K562 (cell line): ENCODE measurements around the gene KRT76. TPM values are rescaled to one million over a fixed set of nuclear protein-coding genes. Genes with fewer than 3 reads are reported as not detected.

Experiments
- ATAC-seq: fragments of 200-7000 bp; cut with Tn5 transposase; 3 replicates; pipeline ENCODE4 v1.9.1; 2020; ENCODE audit warnings: moderate library complexity
- BruUV-seq: library from RNA; stranded (reverse); fragments of 400-500 nt; replicated peaks from 2 replicates; lab custom pipeline; 2021; lab: Mats Ljungman, UMichigan
- CTCF ChIA-PET: fragments of 300-600 bp; formaldehyde crosslinking; extraction: SDS; loops from one replicate; lab custom pipeline; 2021; ENCODE audit warnings: low intra/inter-chr PET ratio; lab: Yijun Ruan, JAX
- POLR2A ChIA-PET: fragments of 300-600, 350-650 bp; sonication (Branson Sonifier 250); formaldehyde crosslinking; extraction: SDS; loops from one replicate; lab custom pipeline; 2021; ENCODE audit warnings: antibody characterized with exemption, inconsistent platforms; lab: Yijun Ruan, JAX
- DNase-seq, 4 experiments: peaks; one replicate each; pipeline versions ENCODE4 v3.0.0 to v3.0.0-alpha.2; 2011 to 2018; ENCODE audit warnings: low spot score in 3 of 4, mixed read lengths in 3 of 4; ENCODE audit errors: extremely low read depth in 1 of 4
- FAIRE-seq: peaks from 2 replicates; lab custom pipeline; 2011; peaks lifted over from hg19 to GRCh38; lab: Jason Lieb, UNC
- H2AFZ ChIP-seq: 2 replicates; pipeline ENCODE4 v1.6.0; 2011; ENCODE audit warnings: low read depth, low read length, control low read depth, inconsistent platforms
- H3K27ac ChIP-seq: fragments of 200-600 bp; 3 replicates; pipeline ENCODE4 v1.8.0; 2011; ENCODE audit warnings: low read depth, mild to moderate bottlenecking, control low read depth, inconsistent platforms, low read length, moderate library complexity, mixed read lengths; ENCODE audit errors: extremely low read depth
- H3K27me3 ChIP-seq, 2 experiments: fragments of 300-600 bp in 1 of 2; 2 replicates in 1 of 2; 3 replicates in 1 of 2; pipeline versions ENCODE4 v1.6.0 to v1.8.0; 2011; ENCODE audit warnings: inconsistent platforms in 2 of 2, low read length in 2 of 2, mild to moderate bottlenecking in 1 of 2, mixed read lengths in 1 of 2, moderate library complexity in 1 of 2; ENCODE audit not compliant: control insufficient read depth in 2 of 2, insufficient read depth in 2 of 2
- H3K36me3 ChIP-seq: fragments of 300-600 bp; 3 replicates; pipeline ENCODE4 v1.8.0; 2011; ENCODE audit warnings: mild to moderate bottlenecking, low read length, inconsistent platforms; ENCODE audit not compliant: control insufficient read depth, insufficient read depth
- H3K4me1 ChIP-seq, 2 experiments: fragments of 200-600 bp in 1 of 2; replicated peaks in 1 of 2; 2 replicates in 1 of 2; 3 replicates in 1 of 2; pipeline versions ENCODE4 v1.5.1 to v1.8.0; 2011; ENCODE audit warnings: inconsistent platforms in 2 of 2, low read length in 2 of 2, mild to moderate bottlenecking in 1 of 2, mixed read lengths in 1 of 2, moderate library complexity in 1 of 2; ENCODE audit not compliant: control insufficient read depth in 2 of 2, insufficient read depth in 2 of 2
- H3K4me2 ChIP-seq: 2 replicates; pipeline ENCODE4 v1.6.1; 2011; ENCODE audit warnings: low read length, control low read depth, inconsistent platforms, mixed read lengths; ENCODE audit not compliant: insufficient read depth
- H3K4me3 ChIP-seq: fragments of 200-600 bp; sonication (generic), shearing (Covaris generic); 2 replicates; pipeline ENCODE4 v1.5.1; 2016; ENCODE audit warnings: control low read depth, inconsistent platforms
- H3K79me2 ChIP-seq: fragments of 200-600 bp; 3 replicates; pipeline ENCODE4 v1.8.0; 2011; ENCODE audit warnings: low read length, inconsistent platforms; ENCODE audit not compliant: control insufficient read depth, insufficient read depth
- H3K9ac ChIP-seq, 2 experiments: 2 replicates each; pipeline versions ENCODE4 v1.6.0 to v1.6.1; 2011; ENCODE audit warnings: low read depth in 2 of 2, low read length in 2 of 2, control low read depth in 1 of 2, inconsistent platforms in 1 of 2, mild to moderate bottlenecking in 1 of 2, mixed read lengths in 1 of 2; ENCODE audit not compliant: insufficient read depth in 1 of 2
- H3K9me1 ChIP-seq: one replicate; pipeline ENCODE4 v1.6.0; 2011; ENCODE audit warnings: inconsistent platforms, mild to moderate bottlenecking, low read length, moderate library complexity; ENCODE audit not compliant: control insufficient read depth, insufficient read depth
- H3K9me3 ChIP-seq: replicated peaks from 2 replicates; pipeline ENCODE4 v1.5.1; 2011; ENCODE audit warnings: low read depth, low read length, inconsistent platforms; ENCODE audit not compliant: control insufficient read depth, insufficient read depth
- H4K20me1 ChIP-seq: replicated peaks from 2 replicates; pipeline ENCODE4 v1.6.1; 2011; ENCODE audit warnings: low read length, inconsistent platforms, mixed read lengths; ENCODE audit not compliant: control insufficient read depth, insufficient read depth
- IRF2 ChIP-seq: sonication (generic); formaldehyde crosslinking; IDR thresholded peaks from 2 replicates; pipeline ENCODE4 v1.8.1; 2022; ENCODE audit warnings: mild to moderate bottlenecking, missing genetic modification reagents
- WGBS: fragments of 100-300 bp; shearing (Covaris generic); methylation state at CpG from one replicate; pipeline ENCODE4 v1.1.6; 2016; ENCODE audit warnings: low coverage, mixed read lengths; ENCODE audit not compliant: insufficient coverage; ENCODE audit errors: missing lambda C conversion rate; 5-methylcytosine and 5-hydroxymethylcytosine counted together
- in situ Hi-C: fragments of 300-500 bp; cut with MboI; formaldehyde crosslinking; loops from 4 replicates; pipeline ENCODE4 v1.15.0; 2018; ENCODE audit warnings: inconsistent platforms, mixed read lengths
- intact Hi-C: fragments of 100-400 bp; cut with micrococcal nuclease; formaldehyde crosslinking; loops from 2 replicates; pipeline ENCODE4 v1.14.2; 2022
- polyA plus RNA-seq, 8 experiments: library from polyadenylated mRNA; depleted of rRNA in 4 of 8; stranded (reverse) in 5 of 8; unstranded in 3 of 8; fragments of >200 nt; fragmentation: Nextera tagmentation in 2 of 8; fragmentation: Illumina TruSeq in 1 of 8; extraction: Ambion mirVana in 2 of 8; extraction: Trizol in 1 of 8; gene quantifications; 2 replicates each; pipeline versions ENCODE4 v1.2.1 to v1.2.3, GENCODE V29; 2011 to 2014; ENCODE audit warnings: inconsistent platforms in 1 of 8, missing spikeins in 1 of 8
- total RNA-seq, 7 experiments: library from RNA; depleted of rRNA in 6 of 7; stranded (reverse); fragments of >200 nt in 6 of 7; fragmentation: Illumina TruSeq in 2 of 7; extraction: Trizol in 2 of 7; gene quantifications; 2 replicates each; pipeline versions ENCODE4 v1.2.1 to v1.2.3, GENCODE V29; 2011 to 2021; ENCODE audit warnings: low replicate concordance in 1 of 7
- TF ChIP-seq, protein P1 (sequence below), 3 experiments: fragments of 200-800 bp in 1 of 3; fragments of 250-450 bp in 1 of 3; fragments of 450-650 bp in 1 of 3; sonication (Bioruptor Pico) in 1 of 3; sonication (Bioruptor generic) in 1 of 3; formaldehyde crosslinking in 1 of 3; IDR thresholded peaks; 2 replicates each; pipeline versions ENCODE4 v1.6.1 to v1.8.0; 2016 to 2022; ENCODE audit warnings: mild to moderate bottlenecking in 2 of 3, missing genetic modification characterization in 2 of 3, missing compliant biosample characterization in 1 of 3, moderate library complexity in 1 of 3

Gene KRT76
- total and polyA plus RNA-seq, 9 of the 15 experiments (the other 6 are each of a cell fraction or from before 2014, with no cell fraction given) = not detected

DNA sequence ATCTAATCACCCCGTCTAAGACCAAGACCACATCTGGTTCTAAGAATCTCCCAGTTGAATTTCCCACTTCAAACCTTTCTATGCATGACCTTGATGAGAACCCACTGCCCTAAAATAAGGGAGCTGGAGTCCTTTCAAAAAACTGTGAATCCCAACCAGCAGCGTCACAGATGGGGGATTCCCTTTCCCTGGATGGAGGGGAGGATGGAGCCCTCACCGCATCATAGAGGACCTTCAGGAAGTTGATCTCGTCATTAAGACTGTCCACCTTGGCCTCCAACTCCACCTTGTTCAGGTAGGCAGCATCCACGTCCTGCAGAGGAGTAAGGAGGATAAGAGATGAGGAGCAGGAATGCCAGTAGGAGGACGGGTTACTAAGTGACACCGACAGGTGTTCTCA lies 32.0 kb upstream of the KRT76 start:
- Histone ChIP-seq H2AFZ (no peak overlapping the region), H3K4me3 (no peak overlapping the region), H3K36me3 (no peaks in the 10 kb centered on the region), H3K9me1 (no peaks in the 10 kb centered on the region), H3K9me3 (no peaks in the 10 kb centered on the region), H3K4me2 (no peak overlapping the region), H3K27ac (no peak overlapping the region), H3K9ac (no peak overlapping the region), H4K20me1 (peaks cover 4% of the 10 kb centered on the region; the same call in 1 of the 2 replicates), H3K79me2 (no peaks in the 10 kb centered on the region), H3K27me3 (peaks cover 31 to 64% of the 10 kb centered on the region in 2 experiments), H3K4me1 (no peaks in the 10 kb centered on the region; a peak in 2 of 5 replicates)
- in situ Hi-C loops (no loop called here), intact Hi-C loops (no loop called here)
- no peak for FAIRE-seq
- POLR2A ChIA-PET = no interaction called here
- CTCF ChIA-PET = no interaction called here
- no peak for DNase-seq
- TF ChIP-seq IRF2 (CRISPR knock-in tag) = no peak
- TF ChIP-seq, protein P1, sequence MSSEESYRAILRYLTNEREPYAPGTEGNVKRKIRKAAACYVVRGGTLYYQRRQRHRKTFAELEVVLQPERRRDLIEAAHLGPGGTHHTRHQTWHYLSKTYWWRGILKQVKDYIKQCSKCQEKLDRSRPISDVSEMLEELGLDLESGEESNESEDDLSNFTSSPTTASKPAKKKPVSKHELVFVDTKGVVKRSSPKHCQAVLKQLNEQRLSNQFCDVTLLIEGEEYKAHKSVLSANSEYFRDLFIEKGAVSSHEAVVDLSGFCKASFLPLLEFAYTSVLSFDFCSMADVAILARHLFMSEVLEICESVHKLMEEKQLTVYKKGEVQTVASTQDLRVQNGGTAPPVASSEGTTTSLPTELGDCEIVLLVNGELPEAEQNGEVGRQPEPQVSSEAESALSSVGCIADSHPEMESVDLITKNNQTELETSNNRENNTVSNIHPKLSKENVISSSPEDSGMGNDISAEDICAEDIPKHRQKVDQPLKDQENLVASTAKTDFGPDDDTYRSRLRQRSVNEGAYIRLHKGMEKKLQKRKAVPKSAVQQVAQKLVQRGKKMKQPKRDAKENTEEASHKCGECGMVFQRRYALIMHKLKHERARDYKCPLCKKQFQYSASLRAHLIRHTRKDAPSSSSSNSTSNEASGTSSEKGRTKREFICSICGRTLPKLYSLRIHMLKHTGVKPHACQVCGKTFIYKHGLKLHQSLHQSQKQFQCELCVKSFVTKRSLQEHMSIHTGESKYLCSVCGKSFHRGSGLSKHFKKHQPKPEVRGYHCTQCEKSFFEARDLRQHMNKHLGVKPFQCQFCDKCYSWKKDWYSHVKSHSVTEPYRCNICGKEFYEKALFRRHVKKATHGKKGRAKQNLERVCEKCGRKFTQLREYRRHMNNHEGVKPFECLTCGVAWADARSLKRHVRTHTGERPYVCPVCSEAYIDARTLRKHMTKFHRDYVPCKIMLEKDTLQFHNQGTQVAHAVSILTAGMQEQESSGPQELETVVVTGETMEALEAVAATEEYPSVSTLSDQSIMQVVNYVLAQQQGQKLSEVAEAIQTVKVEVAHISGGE (CRISPR knock-in tag; IDR thresholded peaks at IDR 0.05) = no peak
- WGBS = 5% methylated on average over 7 of the region's 7 CpGs
- BruUV-seq = no TSS peak
- ATAC-seq = no peak
